H9 (cell line): ENCODE measurements around the gene RPP30. TPM values are rescaled to one million over a fixed set of nuclear protein-coding genes. Genes with fewer than 3 reads are reported as not detected.

Experiments used
- DNase-seq: peaks from one replicate; pipeline ENCODE4 v3.0.0-alpha.2; 2017
- H2AFZ ChIP-seq: one replicate; pipeline ENCODE4 v1.6.1; 2013; ENCODE audit warnings: mild to moderate bottlenecking, low read length, control low read depth, moderate library complexity
- H2AK5ac ChIP-seq: 2 replicates; pipeline ENCODE4 v1.6.1; 2013; ENCODE audit warnings: low read length, control low read depth, mixed read lengths; ENCODE audit not compliant: insufficient read length
- H2BK120ac ChIP-seq: one replicate; pipeline ENCODE4 v1.6.1; 2013; ENCODE audit warnings: low read depth, mild to moderate bottlenecking, low read length, control low read depth, inconsistent platforms; ENCODE audit not compliant: poor library complexity, severe bottlenecking
- H2BK12ac ChIP-seq: 2 replicates; pipeline ENCODE4 v1.6.1; 2013; ENCODE audit warnings: low read length, control low read depth, mixed read lengths, low read depth; ENCODE audit not compliant: insufficient read length
- H2BK15ac ChIP-seq: 2 replicates; pipeline ENCODE4 v1.6.1; 2013; ENCODE audit warnings: low read depth, low read length, control low read depth
- H2BK20ac ChIP-seq: one replicate; pipeline ENCODE4 v1.6.1; 2013; ENCODE audit warnings: low read depth, mild to moderate bottlenecking, low read length, control low read depth, inconsistent platforms; ENCODE audit not compliant: poor library complexity, severe bottlenecking
- H2BK5ac ChIP-seq: 2 replicates; pipeline ENCODE4 v1.6.1; 2013; ENCODE audit warnings: low read length, control low read depth, mixed read lengths; ENCODE audit not compliant: insufficient read length
- H3K14ac ChIP-seq: 2 replicates; pipeline ENCODE4 v1.6.1; 2013; ENCODE audit warnings: low read length, control low read depth; ENCODE audit not compliant: insufficient read depth
- H3K18ac ChIP-seq: 2 replicates; pipeline ENCODE4 v1.6.1; 2013; ENCODE audit warnings: low read depth, mild to moderate bottlenecking, mixed read lengths, low read length, control low read depth; ENCODE audit not compliant: insufficient read length
- H3K23ac ChIP-seq: 2 replicates; pipeline ENCODE4 v1.6.1; 2013; ENCODE audit warnings: low read length, control low read depth, mixed read lengths, low read depth; ENCODE audit not compliant: insufficient read length
- H3K23me2 ChIP-seq: 2 replicates; pipeline ENCODE4 v1.6.1; 2013; ENCODE audit warnings: low read depth, mild to moderate bottlenecking, mixed read lengths, low read length, control low read depth; ENCODE audit not compliant: insufficient read length, poor library complexity, severe bottlenecking
- H3K27ac ChIP-seq: 2 replicates; pipeline ENCODE4 v1.5.1; 2013; ENCODE audit warnings: low read length, control low read depth, mixed read lengths, low read depth; ENCODE audit not compliant: insufficient read length
- H3K27me3 ChIP-seq: 2 replicates; pipeline ENCODE4 v1.6.1; 2013; ENCODE audit warnings: low read length, control low read depth, inconsistent platforms; ENCODE audit not compliant: insufficient read depth
- H3K4ac ChIP-seq: 2 replicates; pipeline ENCODE4 v1.6.1; 2013; ENCODE audit warnings: low read depth, mild to moderate bottlenecking, control low read depth, inconsistent platforms, low read length, moderate library complexity
- H3K4me1 ChIP-seq: 2 replicates; pipeline ENCODE4 v1.6.1; 2013; ENCODE audit warnings: low read length, control low read depth, inconsistent platforms; ENCODE audit not compliant: insufficient read depth
- H3K4me2 ChIP-seq: 2 replicates; pipeline ENCODE4 v1.6.1; 2013; ENCODE audit warnings: low read length, control low read depth, mixed read lengths; ENCODE audit not compliant: insufficient read length, insufficient read depth
- H3K56ac ChIP-seq: 2 replicates; pipeline ENCODE4 v1.6.1; 2013; ENCODE audit warnings: low read depth, mild to moderate bottlenecking, mixed read lengths, low read length, control low read depth; ENCODE audit not compliant: insufficient read length
- H3K79me1 ChIP-seq: 2 replicates; pipeline ENCODE4 v1.6.1; 2013; ENCODE audit warnings: low read depth, mild to moderate bottlenecking, moderate library complexity, low read length, control low read depth, inconsistent platforms; ENCODE audit not compliant: insufficient read depth, poor library complexity, severe bottlenecking
- H3K79me2 ChIP-seq: 2 replicates; pipeline ENCODE4 v1.6.1; 2013; ENCODE audit warnings: low read length, control low read depth, inconsistent platforms; ENCODE audit not compliant: insufficient read depth
- H3K9ac ChIP-seq: 2 replicates; pipeline ENCODE4 v1.6.1; 2013; ENCODE audit warnings: low read length, control low read depth, mixed read lengths; ENCODE audit not compliant: insufficient read length; ENCODE audit errors: extremely low read depth
- H3K9me3 ChIP-seq: one replicate; pipeline ENCODE4 v1.6.1; 2013; ENCODE audit warnings: low read depth, low read length, inconsistent platforms; ENCODE audit not compliant: control insufficient read depth
- H3T11ph ChIP-seq: one replicate; pipeline ENCODE4 v1.6.1; 2013; ENCODE audit warnings: mild to moderate bottlenecking, low read length, control low read depth, inconsistent platforms
- H4K20me1 ChIP-seq: one replicate; pipeline ENCODE4 v1.6.1; 2013; ENCODE audit not compliant: control insufficient read depth, insufficient read length, insufficient read depth
- H4K5ac ChIP-seq: 2 replicates; pipeline ENCODE4 v1.6.1; 2013; ENCODE audit warnings: low read depth, mild to moderate bottlenecking, mixed read lengths, low read length, control low read depth; ENCODE audit not compliant: insufficient read length
- H4K8ac ChIP-seq: replicated peaks from 2 replicates; pipeline ENCODE4 v1.6.1; 2013; ENCODE audit warnings: low read length, control low read depth, mixed read lengths, low read depth; ENCODE audit not compliant: insufficient read length
- H4K91ac ChIP-seq: 2 replicates; pipeline ENCODE4 v1.6.1; 2013; ENCODE audit warnings: low read depth, mild to moderate bottlenecking, moderate library complexity, mixed read lengths, low read length, control low read depth; ENCODE audit not compliant: insufficient read length
- H3K27ac Mint-ChIP-seq, 3 experiments: 2 replicates in 2 of 3; 3 replicates in 1 of 3; pipeline ENCODE4 v1.8.0; 2020 to 2021; ENCODE audit warnings: mixed read lengths in 3 of 3, mild to moderate bottlenecking in 1 of 3, moderate library complexity in 1 of 3
- H3K27me3 Mint-ChIP-seq: 2 replicates; pipeline ENCODE4 v1.8.0; 2021; ENCODE audit warnings: low read depth, mild to moderate bottlenecking, moderate library complexity, mixed read lengths
- H3K36me3 Mint-ChIP-seq, 3 experiments: 2 replicates in 2 of 3; 3 replicates in 1 of 3; pipeline ENCODE4 v1.8.0; 2020 to 2021; ENCODE audit warnings: low read depth in 3 of 3, mixed read lengths in 3 of 3; ENCODE audit not compliant: insufficient read depth in 1 of 3
- H3K4me1 Mint-ChIP-seq, 2 experiments: 2 replicates each; pipeline ENCODE4 v1.8.0; 2020; ENCODE audit warnings: mixed read lengths in 2 of 2
- H3K4me3 Mint-ChIP-seq, 2 experiments: 2 replicates in 1 of 2; 3 replicates in 1 of 2; pipeline ENCODE4 v1.8.0; 2020 to 2021; ENCODE audit warnings: mild to moderate bottlenecking in 2 of 2, mixed read lengths in 2 of 2, moderate library complexity in 1 of 2
- H3K9me3 Mint-ChIP-seq, 2 experiments: 2 replicates in 1 of 2; 3 replicates in 1 of 2; pipeline ENCODE4 v1.8.0; 2020; ENCODE audit warnings: mild to moderate bottlenecking in 2 of 2, mixed read lengths in 2 of 2, moderate library complexity in 1 of 2
- WGBS: extraction: QIAGEN DNeasy Blood & Tissue Kit; methylation state at CpG from one replicate; pipeline ENCODE4 v1.1.7; 2013; ENCODE audit warnings: missing lambda C conversion rate, low lambda C conversion rate, mixed read lengths; ENCODE audit not compliant: insufficient read length; ENCODE audit errors: extremely low coverage; 5-methylcytosine and 5-hydroxymethylcytosine counted together
- total RNA-seq: library from RNA; stranded (reverse); gene quantifications from 2 replicates; pipeline ENCODE4 v1.2.1, GENCODE V29; 2021
- TF ChIP-seq, protein P1 (sequence below): fragments of 200-600 bp; sonication (generic); conservative IDR thresholded peaks from 3 replicates; pipeline ENCODE4 v1.8.0; 2021; ENCODE audit warnings: antibody characterized with exemption, mild to moderate bottlenecking

Gene RPP30
- total RNA-seq, 1 experiment from 2014 or later: 77.7 TPM

DNA sequence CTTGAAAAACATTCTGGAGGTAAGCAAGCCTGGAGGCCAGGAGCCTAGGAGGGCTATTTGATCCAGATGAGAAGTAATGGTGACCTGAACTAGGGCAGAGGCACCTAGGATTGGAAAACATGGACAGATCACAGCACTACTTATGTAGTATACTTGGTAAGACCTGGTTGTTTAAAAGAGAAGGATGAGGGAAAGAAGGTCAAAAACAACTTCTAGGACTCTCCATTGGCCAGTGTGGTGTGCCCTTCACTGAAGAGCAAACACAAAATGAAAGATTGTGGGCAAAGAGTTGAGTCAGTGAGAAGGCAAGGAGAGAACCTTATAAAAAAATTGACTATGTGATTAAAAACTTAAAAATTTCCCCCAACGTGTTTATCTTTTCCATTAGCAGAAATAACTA lies 34.8 kb downstream of the RPP30 start:
- H3K79me2 ChIP-seq: no peaks in the 10 kb centered on the region
- no peak overlapping the region for H2BK120ac ChIP-seq
- H3K4me1 Mint-ChIP-seq: no peaks in the 10 kb centered on the region; a peak in 2 of 4 replicates
- no peak overlapping the region for H3T11ph ChIP-seq
- no peak overlapping the region for H2AFZ ChIP-seq
- no peak overlapping the region for H2BK12ac ChIP-seq
- no peaks in the 10 kb centered on the region for H3K27me3 ChIP-seq
- H3K36me3 Mint-ChIP-seq: peaks cover 0 to 18% (median 12%) of the 10 kb centered on the region in 3 experiments; a peak in 5 of 7 replicates
- no peak overlapping the region for H2BK5ac ChIP-seq
- H3K4me2 ChIP-seq: no peak overlapping the region
- H3K9me3 Mint-ChIP-seq: peaks cover 0 to 5% of the 10 kb centered on the region in 2 experiments; a peak in 2 of 5 replicates
- no peak overlapping the region for H3K4ac ChIP-seq
- no peaks in the 10 kb centered on the region for H3K4me1 ChIP-seq
- H2BK20ac ChIP-seq: no peak overlapping the region
- H3K27me3 Mint-ChIP-seq: peaks cover 17% of the 10 kb centered on the region
- H3K79me1 ChIP-seq: no peaks in the 10 kb centered on the region
- H3K4me3 Mint-ChIP-seq: no peak overlapping the region
- no peaks in the 10 kb centered on the region for H4K20me1 ChIP-seq
- WGBS: no CpG with 5 or more reads among the region's 1 CpG
- H4K5ac ChIP-seq: no peak overlapping the region
- no peak overlapping the region for H4K8ac ChIP-seq
- H3K27ac ChIP-seq: no peak overlapping the region
- no peak overlapping the region for H2BK15ac ChIP-seq
- H3K9me3 ChIP-seq: no peaks in the 10 kb centered on the region
- no peaks in the 10 kb centered on the region for H3K23me2 ChIP-seq
- H3K27ac Mint-ChIP-seq: no peak overlapping the region
- H4K91ac ChIP-seq: no peak overlapping the region
- no peak overlapping the region for H3K23ac ChIP-seq
- no peak overlapping the region for H3K18ac ChIP-seq
- H2AK5ac ChIP-seq: no peak overlapping the region
- H3K14ac ChIP-seq: no peak overlapping the region
- no peak overlapping the region for H3K56ac ChIP-seq
- no peak overlapping the region for H3K9ac ChIP-seq
- TF ChIP-seq, protein P1, sequence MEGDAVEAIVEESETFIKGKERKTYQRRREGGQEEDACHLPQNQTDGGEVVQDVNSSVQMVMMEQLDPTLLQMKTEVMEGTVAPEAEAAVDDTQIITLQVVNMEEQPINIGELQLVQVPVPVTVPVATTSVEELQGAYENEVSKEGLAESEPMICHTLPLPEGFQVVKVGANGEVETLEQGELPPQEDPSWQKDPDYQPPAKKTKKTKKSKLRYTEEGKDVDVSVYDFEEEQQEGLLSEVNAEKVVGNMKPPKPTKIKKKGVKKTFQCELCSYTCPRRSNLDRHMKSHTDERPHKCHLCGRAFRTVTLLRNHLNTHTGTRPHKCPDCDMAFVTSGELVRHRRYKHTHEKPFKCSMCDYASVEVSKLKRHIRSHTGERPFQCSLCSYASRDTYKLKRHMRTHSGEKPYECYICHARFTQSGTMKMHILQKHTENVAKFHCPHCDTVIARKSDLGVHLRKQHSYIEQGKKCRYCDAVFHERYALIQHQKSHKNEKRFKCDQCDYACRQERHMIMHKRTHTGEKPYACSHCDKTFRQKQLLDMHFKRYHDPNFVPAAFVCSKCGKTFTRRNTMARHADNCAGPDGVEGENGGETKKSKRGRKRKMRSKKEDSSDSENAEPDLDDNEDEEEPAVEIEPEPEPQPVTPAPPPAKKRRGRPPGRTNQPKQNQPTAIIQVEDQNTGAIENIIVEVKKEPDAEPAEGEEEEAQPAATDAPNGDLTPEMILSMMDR: no peak
- DNase-seq: no peak
